Activated CD8-positive, alpha-beta memory T cell treated with anti-CD3 and anti-CD28 coated beads for 4 hours (primary cell): ENCODE measurements around the gene TRAPPC12.
"Not testable (repeated sequence)": the region's sequence is repeated elsewhere in the genome, so short reads cannot be mapped to it uniquely, and the experiment has no call there.

Source experiments
- DNase-seq, 2 donors: peaks; one replicate each; pipeline ENCODE4 v3.0.0-alpha.2; 2020; ENCODE audit warnings: low read depth in 2 of 2

The TRAPPC12 gene

GRCh38 chr2:3432693-3433338 is 53.3 kb downstream of the TRAPPC12 start:
- DNase-seq = no peak

GRCh38 chr2:3433339-3433699 is 53.8 kb downstream of the TRAPPC12 start:
- DNase-seq = no peak

- no peak for DNase-seq
These were observed 54.4 kb downstream of the TRAPPC12 start for GRCh38 chr2:3433776-3434400.

- no peak for DNase-seq
These were observed 55.2 kb downstream of the TRAPPC12 start for GRCh38 chr2:3434654-3435053.

GRCh38 chr2:3435445-3435844 is 56.0 kb downstream of the TRAPPC12 start:
- no peak for DNase-seq

- no peak for DNase-seq
These were observed 61.0 kb downstream of the TRAPPC12 start for GRCh38 chr2:3440477-3440876.

- DNase-seq = no peak
These were observed 62.0 kb downstream of the TRAPPC12 start for GRCh38 chr2:3441465-3441864.

- no peak for DNase-seq
These were observed 62.7 kb downstream of the TRAPPC12 start for GRCh38 chr2:3442185-3442584.

- DNase-seq = no peak
These were observed 63.6 kb downstream of the TRAPPC12 start for GRCh38 chr2:3443083-3443482.

- no peak for DNase-seq
These were observed 64.1 kb downstream of the TRAPPC12 start for GRCh38 chr2:3443506-3444084.

GRCh38 chr2:3445891-3446290 is 66.4 kb downstream of the TRAPPC12 start:
- DNase-seq = no peak

GRCh38 chr2:3446381-3446780 is 66.9 kb downstream of the TRAPPC12 start:
- no peak for DNase-seq

- DNase-seq = not testable (repeated sequence)
These were observed 67.7 kb downstream of the TRAPPC12 start for GRCh38 chr2:3447186-3447585.

GRCh38 chr2:3447789-3448317 is 68.4 kb downstream of the TRAPPC12 start:
- no peak for DNase-seq

- not testable (repeated sequence) for DNase-seq
These were observed 69.0 kb downstream of the TRAPPC12 start for GRCh38 chr2:3448441-3448911.

GRCh38 chr2:3449086-3449485 is 69.6 kb downstream of the TRAPPC12 start:
- no peak for DNase-seq

GRCh38 chr2:3449936-3450335 is 70.4 kb downstream of the TRAPPC12 start:
- no peak for DNase-seq

- DNase-seq = no peak
These were observed 71.0 kb downstream of the TRAPPC12 start for GRCh38 chr2:3450385-3451010.

- no peak for DNase-seq
These were observed 71.7 kb downstream of the TRAPPC12 start for GRCh38 chr2:3451169-3451568.

GRCh38 chr2:3451926-3452671 is 72.6 kb downstream of the TRAPPC12 start:
- no peak for DNase-seq

GRCh38 chr2:3453190-3453999 is 73.9 kb downstream of the TRAPPC12 start:
- DNase-seq = no peak
